HEK293 (cell line): ENCODE data around the gene STK11.
A peak's percentile ranks its signal among the peaks of the same experiment; 100 is the strongest.

Experiments used
- CTCF ChIA-PET: fragments of 350-600 bp; formaldehyde crosslinking; extraction: SDS; loops from one replicate; lab custom pipeline; 2021; ENCODE audit warnings: antibody characterized with exemption; lab: Yijun Ruan, JAX
- POLR2A ChIA-PET: fragments of 300-600 bp; formaldehyde crosslinking; extraction: SDS; loops from one replicate; lab custom pipeline; 2020; ENCODE audit warnings: antibody characterized with exemption, inconsistent platforms; lab: Yijun Ruan, JAX
- H3K27ac ChIP-seq: fragments of 200-500 bp; sonication (Bioruptor generic); 2 replicates; pipeline ENCODE4 v1.5.1; 2014; ENCODE audit warnings: low read depth, low read length, control low read depth, inconsistent platforms; ENCODE audit errors: extremely low read depth
- H3K36me3 ChIP-seq, 2 experiments: fragments of 200-500 bp in 1 of 2; sonication (Bioruptor generic) in 1 of 2; 1 replicate in 1 of 2; 2 replicates in 1 of 2; pipeline ENCODE4 v1.5.1; 2014 to 2017; ENCODE audit warnings: inconsistent platforms in 2 of 2, low read length in 2 of 2; ENCODE audit not compliant: control insufficient read depth in 2 of 2, insufficient read depth in 1 of 2
- H3K4me1 ChIP-seq: fragments of 200-500 bp; sonication (Bioruptor generic); 2 replicates; pipeline ENCODE4 v1.5.1; 2014; ENCODE audit warnings: mild to moderate bottlenecking, low read length, inconsistent platforms; ENCODE audit not compliant: control insufficient read depth, insufficient read depth
- H3K4me3 ChIP-seq: 2 replicates; pipeline ENCODE4 v1.5.1; 2011; ENCODE audit warnings: low read depth, mild to moderate bottlenecking, control low read depth, low read length, moderate library complexity
- H3K9me3 ChIP-seq: fragments of 200-500 bp; sonication (Bioruptor generic); 2 replicates; pipeline ENCODE4 v1.5.1; 2014; ENCODE audit warnings: low read depth, low read length, inconsistent platforms; ENCODE audit not compliant: control insufficient read depth, insufficient read depth
- FEZF1 ChIP-seq: fragments of 450-650 bp; formaldehyde crosslinking; IDR thresholded peaks from 2 replicates; pipeline ENCODE4 v1.5.1; 2016; ENCODE audit warnings: missing biosample characterization, missing genetic modification characterization
- KLF1 ChIP-seq: fragments of 450-650 bp; formaldehyde crosslinking; IDR thresholded peaks from 2 replicates; pipeline ENCODE4 v1.5.1; 2016; ENCODE audit warnings: missing biosample characterization, missing genetic modification characterization
- KLF10 ChIP-seq: fragments of 450-650 bp; IDR thresholded peaks from 2 replicates; pipeline ENCODE4 v1.5.1; 2018; ENCODE audit warnings: missing biosample characterization, mild to moderate bottlenecking, missing genetic modification characterization
- KLF17 ChIP-seq: fragments of 450-650 bp; formaldehyde crosslinking; IDR thresholded peaks from 2 replicates; pipeline ENCODE4 v1.5.1; 2016; ENCODE audit warnings: missing biosample characterization, missing genetic modification characterization
- KLF7 ChIP-seq: fragments of 450-650 bp; formaldehyde crosslinking; IDR thresholded peaks from 2 replicates; pipeline ENCODE4 v1.5.1; 2016; ENCODE audit warnings: missing biosample characterization, missing genetic modification characterization, borderline replicate concordance
- MZF1 ChIP-seq: fragments of 450-650 bp; formaldehyde crosslinking; IDR thresholded peaks from 2 replicates; pipeline ENCODE4 v1.5.1; 2017; ENCODE audit warnings: missing biosample characterization, missing genetic modification characterization, borderline replicate concordance
- OSR2 ChIP-seq: fragments of 450-650 bp; formaldehyde crosslinking; IDR thresholded peaks from 2 replicates; pipeline ENCODE4 v1.5.1; 2016; ENCODE audit warnings: missing biosample characterization, missing genetic modification characterization
- PATZ1 ChIP-seq: fragments of 450-650 bp; formaldehyde crosslinking; IDR thresholded peaks from 2 replicates; pipeline ENCODE4 v1.5.1; 2016; ENCODE audit warnings: missing biosample characterization, missing genetic modification characterization
- SP2 ChIP-seq: fragments of 450-650 bp; formaldehyde crosslinking; IDR thresholded peaks from 2 replicates; pipeline ENCODE4 v1.5.1; 2016; ENCODE audit warnings: missing biosample characterization, missing genetic modification characterization
- SP7 ChIP-seq: fragments of 450-650 bp; formaldehyde crosslinking; IDR thresholded peaks from 2 replicates; pipeline ENCODE4 v1.5.1; 2016; ENCODE audit warnings: missing biosample characterization, missing genetic modification characterization
- TRIM28 ChIP-seq: IDR thresholded peaks from 2 replicates; pipeline ENCODE4 v1.6.1; 2011; ENCODE audit warnings: low read length, control low read depth, borderline replicate concordance
- ZBTB26 ChIP-seq: fragments of 450-650 bp; formaldehyde crosslinking; optimal IDR thresholded peaks from 2 replicates; pipeline ENCODE3; 2016; ENCODE audit warnings: missing biosample characterization, mild to moderate bottlenecking, missing genetic modification characterization
- ZBTB49 ChIP-seq: fragments of 450-650 bp; formaldehyde crosslinking; IDR thresholded peaks from 2 replicates; pipeline ENCODE4 v1.5.1; 2016; ENCODE audit warnings: missing biosample characterization, missing genetic modification characterization, low read depth
- ZFHX2 ChIP-seq: fragments of 450-650 bp; formaldehyde crosslinking; conservative IDR thresholded peaks from 2 replicates; pipeline ENCODE4 v1.5.1; 2016; ENCODE audit warnings: missing biosample characterization, missing genetic modification characterization
- ZNF10 ChIP-seq: fragments of 450-650 bp; formaldehyde crosslinking; IDR thresholded peaks from 2 replicates; pipeline ENCODE4 v1.5.1; 2017; ENCODE audit warnings: missing biosample characterization, missing genetic modification characterization
- ZNF121 ChIP-seq: fragments of 450-650 bp; formaldehyde crosslinking; IDR thresholded peaks from 2 replicates; pipeline ENCODE4 v1.5.1; 2016; ENCODE audit warnings: missing biosample characterization, missing genetic modification characterization
- ZNF138 ChIP-seq: fragments of 450-650 bp; formaldehyde crosslinking; IDR thresholded peaks from 2 replicates; pipeline ENCODE4 v1.5.1; 2016; ENCODE audit warnings: missing biosample characterization, missing genetic modification characterization, borderline replicate concordance
- ZNF140 ChIP-seq: fragments of 450-650 bp; formaldehyde crosslinking; IDR thresholded peaks from 2 replicates; pipeline ENCODE4 v1.5.1; 2016; ENCODE audit warnings: missing biosample characterization, missing genetic modification characterization
- ZNF169 ChIP-seq: fragments of 450-650 bp; formaldehyde crosslinking; IDR thresholded peaks from 2 replicates; pipeline ENCODE4 v1.5.1; 2016; ENCODE audit warnings: missing biosample characterization, missing genetic modification characterization
- ZNF19 ChIP-seq: fragments of 450-650 bp; formaldehyde crosslinking; IDR thresholded peaks from 2 replicates; pipeline ENCODE4; 2016; ENCODE audit warnings: missing biosample characterization, missing genetic modification characterization, low read depth
- ZNF2 ChIP-seq: fragments of 450-650 bp; formaldehyde crosslinking; IDR thresholded peaks from 2 replicates; pipeline ENCODE4 v1.5.1; 2016; ENCODE audit warnings: missing biosample characterization, missing genetic modification characterization
- ZNF223 ChIP-seq: fragments of 450-650 bp; formaldehyde crosslinking; IDR thresholded peaks from 2 replicates; pipeline ENCODE4 v1.5.1; 2016; ENCODE audit warnings: missing biosample characterization, missing genetic modification characterization
- ZNF266 ChIP-seq: fragments of 450-650 bp; formaldehyde crosslinking; IDR thresholded peaks from 2 replicates; pipeline ENCODE4 v1.5.1; 2016; ENCODE audit warnings: missing biosample characterization, missing genetic modification characterization, low read depth
- ZNF311 ChIP-seq: fragments of 450-650 bp; formaldehyde crosslinking; IDR thresholded peaks from 2 replicates; pipeline ENCODE4 v1.5.1; 2017; ENCODE audit warnings: missing biosample characterization, missing genetic modification characterization, borderline replicate concordance
- ZNF404 ChIP-seq: fragments of 450-650 bp; formaldehyde crosslinking; IDR thresholded peaks from 2 replicates; pipeline ENCODE4 v1.5.1; 2017; ENCODE audit warnings: missing biosample characterization, missing genetic modification characterization
- ZNF426 ChIP-seq: fragments of 450-650 bp; formaldehyde crosslinking; IDR thresholded peaks from 2 replicates; pipeline ENCODE4 v1.5.1; 2017; ENCODE audit warnings: missing biosample characterization, missing genetic modification characterization, mild to moderate bottlenecking, inconsistent platforms, moderate library complexity
- ZNF48 ChIP-seq: fragments of 450-650 bp; formaldehyde crosslinking; IDR thresholded peaks from 2 replicates; pipeline ENCODE4 v1.5.1; 2016; ENCODE audit warnings: missing biosample characterization, missing genetic modification characterization
- ZNF501 ChIP-seq: fragments of 450-650 bp; formaldehyde crosslinking; IDR thresholded peaks from 2 replicates; pipeline ENCODE4 v1.5.1; 2016; ENCODE audit warnings: missing biosample characterization, missing genetic modification characterization
- ZNF560 ChIP-seq: fragments of 450-650 bp; formaldehyde crosslinking; IDR thresholded peaks from 2 replicates; pipeline ENCODE4 v1.5.1; 2017; ENCODE audit warnings: missing biosample characterization, missing genetic modification characterization, borderline replicate concordance
- ZNF624 ChIP-seq: fragments of 450-650 bp; formaldehyde crosslinking; IDR thresholded peaks from 2 replicates; pipeline ENCODE4 v1.5.1; 2017; ENCODE audit warnings: missing biosample characterization, missing genetic modification characterization
- ZNF654 ChIP-seq: fragments of 450-650 bp; formaldehyde crosslinking; IDR thresholded peaks from 2 replicates; pipeline ENCODE4 v1.5.1; 2016; ENCODE audit warnings: low read depth, missing biosample characterization, missing genetic modification characterization

Gene STK11

GRCh38 chr19:1250437-1251260 lies 45.1 kb downstream of the STK11 start:
- POLR2A ChIA-PET = interaction anchor here (0.6 to 10.8 kb wide), 4 partner anchors 15 to 19 kb away, joined by 3 to 407 read pairs (median 5); partner anchors contain the start of gene CIRBP
- TF ChIP-seq ZNF48 = no peak
- TF ChIP-seq ZNF426 (tag by site-specific recombination) = no peak
- TF ChIP-seq FEZF1 (tag by site-specific recombination) = no peak
- no peak for TF ChIP-seq ZNF654 (tag by site-specific recombination)
- TF ChIP-seq ZNF19 = no peak
- TF ChIP-seq ZNF560 = no peak
- TF ChIP-seq ZNF2 (tag by site-specific recombination) = no peak
- TF ChIP-seq ZNF138 (tag by site-specific recombination) = no peak
- TF ChIP-seq ZNF223 (tag by site-specific recombination) = no peak
- no peak for TF ChIP-seq SP7
- TF ChIP-seq ZNF10 (tag by site-specific recombination) = no peak
- TF ChIP-seq ZNF624 (tag by site-specific recombination) = no peak
- TF ChIP-seq KLF17 (tag by site-specific recombination) = peak; percentile 62
- TF ChIP-seq KLF7 = 0 out of 2 replicates have a peak, but pooled peaks have one; percentile 25
- TF ChIP-seq SP2 (tag by site-specific recombination) = peak; percentile 37; the same call in 1 of the 2 replicates
- no peak for TF ChIP-seq ZNF169 (tag by site-specific recombination)
- TF ChIP-seq ZNF501 (tag by site-specific recombination) = no peak
- peak; percentile 87 for TF ChIP-seq ZFHX2 (tag by site-specific recombination)
- TF ChIP-seq ZBTB26 (tag by site-specific recombination) = peak; percentile 56
- no peak for TF ChIP-seq ZNF140 (tag by site-specific recombination)
- TF ChIP-seq ZBTB49 (tag by site-specific recombination) = no peak
- TF ChIP-seq PATZ1 (tag by site-specific recombination) = peak; percentile 6; the same call in 1 of the 2 replicates
- TF ChIP-seq ZNF311 (tag by site-specific recombination) = no peak
- peak; percentile 44; the same call in 1 of the 2 replicates for TF ChIP-seq KLF10 (tag by site-specific recombination)
- TF ChIP-seq ZNF121 (tag by site-specific recombination) = no peak
- TF ChIP-seq KLF1 (tag by site-specific recombination) = no peak
- TF ChIP-seq ZNF266 (tag by site-specific recombination) = no peak
- no peak for TF ChIP-seq MZF1
- TF ChIP-seq TRIM28 = no peak
- no peak for TF ChIP-seq OSR2 (tag by site-specific recombination)
- TF ChIP-seq ZNF404 = no peak

More at GRCh38 chr19:1250437-1251260, 45.1 kb downstream of the STK11 start:
- CTCF ChIA-PET = interaction anchor here (1.0 kb wide), 1 partner anchor 16 kb away, joined by 3 read pairs; no protein-coding TSS in a partner anchor
- Histone ChIP-seq H3K27ac (peak overlapping the region; percentile 100), H3K4me1 (peaks cover 4% of the 10 kb centered on the region), H3K4me3 (peak overlapping the region; percentile 92), H3K36me3 (peaks cover 5 to 33% of the 10 kb centered on the region in 2 experiments; a peak in 2 of 3 replicates), H3K9me3 (no peaks in the 10 kb centered on the region)
